ENCODE results near the gene PCCA.
"Not testable (repeated sequence)": the region's sequence is repeated elsewhere in the genome, so short reads cannot be mapped to it uniquely, and the experiment has no call there.

Gene PCCA

GRCh38 chr13:100254002-100254401 is 165.1 kb downstream of the PCCA start:
- no peak for DNase-seq

GRCh38 chr13:100262404-100262803 is 173.5 kb downstream of the PCCA start:
- DNase-seq: no peak

GRCh38 chr13:100266026-100266425 is 177.1 kb downstream of the PCCA start:
- DNase-seq: no peak

GRCh38 chr13:100269837-100270236 is 180.9 kb downstream of the PCCA start:
- no peak for DNase-seq

- no peak for DNase-seq
Observed at GRCh38 chr13:100273138-100273537, 184.2 kb downstream of the PCCA start.

- DNase-seq: no peak
Observed at GRCh38 chr13:100273552-100273951, 184.7 kb downstream of the PCCA start.

- no peak for DNase-seq
Observed at GRCh38 chr13:100274942-100275506, 186.1 kb downstream of the PCCA start.

- no peak for DNase-seq
Observed at GRCh38 chr13:100275746-100276145, 186.9 kb downstream of the PCCA start.

- no peak for DNase-seq
Observed at GRCh38 chr13:100280681-100281080, 191.8 kb downstream of the PCCA start.

- not testable (repeated sequence) for DNase-seq
Observed at GRCh38 chr13:100282306-100282705, 193.4 kb downstream of the PCCA start.

- DNase-seq: no peak
Observed at GRCh38 chr13:100290165-100290801, 201.4 kb downstream of the PCCA start.

- no peak for DNase-seq
Observed at GRCh38 chr13:100291624-100292023, 202.7 kb downstream of the PCCA start.

GRCh38 chr13:100297413-100297812 is 208.5 kb downstream of the PCCA start:
- no peak for DNase-seq

- DNase-seq: no peak
Observed at GRCh38 chr13:100298116-100298681, 209.3 kb downstream of the PCCA start.

- no peak for DNase-seq
Observed at GRCh38 chr13:100298691-100299090, 209.8 kb downstream of the PCCA start.

GRCh38 chr13:100300243-100300642 is 211.3 kb downstream of the PCCA start:
- no peak for DNase-seq

- DNase-seq: no peak
Observed at GRCh38 chr13:100300708-100301107, 211.8 kb downstream of the PCCA start.

GRCh38 chr13:100301418-100301817 is 212.5 kb downstream of the PCCA start:
- no peak for DNase-seq

GRCh38 chr13:100302391-100302790 is 213.5 kb downstream of the PCCA start:
- no peak for DNase-seq

- no peak for DNase-seq
Observed at GRCh38 chr13:100304229-100304628, 215.3 kb downstream of the PCCA start.

- no peak for DNase-seq
Observed at GRCh38 chr13:100305398-100305797, 216.5 kb downstream of the PCCA start.

- no peak for DNase-seq
Observed at GRCh38 chr13:100306030-100306429, 217.1 kb downstream of the PCCA start.

- DNase-seq: no peak
Observed at GRCh38 chr13:100306434-100306999, 217.6 kb downstream of the PCCA start.
